Right lobe of liver (tissue), 6 donors: ENCODE results near the gene DEFB113. TPM values are rescaled to one million over a fixed set of nuclear protein-coding genes. Genes with fewer than 3 reads are reported as not detected.

Source experiments
- ATAC-seq, 4 donors: fragments of 200-7000 bp; cut with Tn5 transposase; one replicate each; pipeline ENCODE4 v1.9.1; 2020; ENCODE audit warnings: mild to moderate bottlenecking in 4 of 4, moderate library complexity in 4 of 4
- DNase-seq, 3 donors: peaks; one replicate each; pipeline ENCODE4 v3.0.0-alpha.2; 2020
- H3K27ac ChIP-seq, 3 donors: fragments of 200-600 bp; one replicate each; pipeline ENCODE4 v1.8.0; 2022
- H3K27me3 ChIP-seq, 2 donors: fragments of 200-600 bp; one replicate each; pipeline ENCODE4 v1.8.0; 2022
- H3K36me3 ChIP-seq, 4 donors: fragments of 200-600 bp; sonication (generic) in 1 of 4; one replicate each; pipeline versions ENCODE4 v1.5.1 to v1.8.0; 2017 to 2022; ENCODE audit warnings: control low read depth in 1 of 4
- H3K4me1 ChIP-seq, 4 donors: fragments of 200-600 bp; sonication (generic) in 1 of 4; one replicate each; pipeline versions ENCODE4 v1.5.1 to v1.8.0; 2017 to 2022; ENCODE audit warnings: control low read depth in 1 of 4
- H3K4me3 ChIP-seq, 3 donors: fragments of 200-600 bp; one replicate each; pipeline ENCODE4 v1.8.0; 2022
- H3K9me3 ChIP-seq, 4 donors: fragments of 200-600 bp; sonication (generic) in 1 of 4; one replicate each; pipeline versions ENCODE4 v1.5.1 to v1.8.0; 2017 to 2022; ENCODE audit warnings: control low read depth in 1 of 4
- POLR2A ChIP-seq: fragments of 450-650 bp; IDR thresholded peaks from one replicate; pipeline ENCODE4 v1.6.1; 2017; ENCODE audit warnings: antibody characterized with exemption, mild to moderate bottlenecking
- WGBS: methylation state at CpG from one replicate; pipeline ENCODE4 v1.1.6; 2018; ENCODE audit warnings: low coverage, low lambda C conversion rate; ENCODE audit not compliant: insufficient coverage; ENCODE audit errors: missing lambda C conversion rate; 5-methylcytosine and 5-hydroxymethylcytosine counted together
- intact Hi-C, 2 donors: fragments of 100-400 bp; cut with DNase I; formaldehyde crosslinking; loops; one replicate each; pipeline versions ENCODE4 v1.11.2 to v1.14.1; 2022
- long read RNA-seq: library from polyadenylated mRNA; unstranded; transcript quantifications from one replicate; pipeline ENCODE4 v2.0.0, GENCODE V29; 2019
- total RNA-seq, 6 experiments: library from RNA; depleted of rRNA in 2 of 6; stranded (reverse); fragments of >200 nt in 2 of 6; fragmentation: NEBNext Ultra II Directional in 3 of 6; extraction: Animal tissue kit (Norgen Biotek cat#: 25700) in 3 of 6; gene quantifications; one replicate each; pipeline versions ENCODE4 v1.1.0 to v1.2.4, GENCODE V29; 2016 to 2023
- TF ChIP-seq, protein P1 (sequence below), 4 donors: fragments of 200-600 bp in 3 of 4; fragments of 450-650 bp in 1 of 4; IDR thresholded peaks; one replicate each; pipeline versions ENCODE4 v1.5.1 to v1.8.0; 2016 to 2022; ENCODE audit warnings: antibody characterized with exemption in 4 of 4, mild to moderate bottlenecking in 2 of 4
- donor health status: DM: no; HTN: yes; CAD: no.
- donor health status: DM: no; HTN: no; CAD: no.
- donor health status: DM: no; HTN: no; CAD: no.
- donor health status: DM: no; HTN: yes; CAD: no.
- donor health status: DM: no; HTN: yes; CAD: no.

Gene DEFB113, protein sequence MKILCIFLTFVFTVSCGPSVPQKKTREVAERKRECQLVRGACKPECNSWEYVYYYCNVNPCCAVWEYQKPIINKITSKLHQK
- total RNA-seq, result not detected
- long read RNA-seq, result 0 reads

DNA sequence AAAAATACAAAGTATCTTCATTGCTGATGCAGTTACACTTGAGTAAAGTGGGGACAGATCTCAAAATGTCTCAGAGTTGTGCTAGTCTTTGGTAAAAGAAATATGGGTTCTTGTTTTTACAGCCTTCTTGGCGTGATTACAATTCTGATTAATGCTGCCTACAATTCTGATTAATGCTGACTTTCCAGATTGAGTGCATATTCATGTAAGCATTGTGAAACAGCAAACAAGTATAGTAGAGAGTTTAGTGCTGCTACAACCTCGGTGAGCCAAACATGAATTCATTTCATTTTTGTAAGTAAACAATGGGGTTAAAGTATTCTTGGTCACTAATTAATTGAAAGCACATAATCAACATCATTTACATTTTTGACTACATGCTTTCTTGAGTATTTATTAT, at the start of gene DEFB113:
TSS of gene DEFB113 (minus strand) at position 21 of the 400 bp plus-strand sequence. CDS start at position 21, 0 bp downstream.
- Histone ChIP-seq H3K4me3 (no peak within 1 kb of the TSS), H3K36me3 (no peaks in the 10 kb centered on the region), H3K4me1 (no peaks in the 10 kb centered on the region), H3K27me3 (no peaks in the 10 kb centered on the region), H3K27ac (no peak within 1 kb of the TSS), H3K9me3 (no peaks in the 10 kb centered on the region)
- intact Hi-C loops, result no loop called here
- DNase-seq (no peak), ATAC-seq (no peak)
- WGBS, result 37% methylated on average over 2 of the region's 2 CpGs
- no peak for TF ChIP-seq POLR2A
- TF ChIP-seq, protein P1, sequence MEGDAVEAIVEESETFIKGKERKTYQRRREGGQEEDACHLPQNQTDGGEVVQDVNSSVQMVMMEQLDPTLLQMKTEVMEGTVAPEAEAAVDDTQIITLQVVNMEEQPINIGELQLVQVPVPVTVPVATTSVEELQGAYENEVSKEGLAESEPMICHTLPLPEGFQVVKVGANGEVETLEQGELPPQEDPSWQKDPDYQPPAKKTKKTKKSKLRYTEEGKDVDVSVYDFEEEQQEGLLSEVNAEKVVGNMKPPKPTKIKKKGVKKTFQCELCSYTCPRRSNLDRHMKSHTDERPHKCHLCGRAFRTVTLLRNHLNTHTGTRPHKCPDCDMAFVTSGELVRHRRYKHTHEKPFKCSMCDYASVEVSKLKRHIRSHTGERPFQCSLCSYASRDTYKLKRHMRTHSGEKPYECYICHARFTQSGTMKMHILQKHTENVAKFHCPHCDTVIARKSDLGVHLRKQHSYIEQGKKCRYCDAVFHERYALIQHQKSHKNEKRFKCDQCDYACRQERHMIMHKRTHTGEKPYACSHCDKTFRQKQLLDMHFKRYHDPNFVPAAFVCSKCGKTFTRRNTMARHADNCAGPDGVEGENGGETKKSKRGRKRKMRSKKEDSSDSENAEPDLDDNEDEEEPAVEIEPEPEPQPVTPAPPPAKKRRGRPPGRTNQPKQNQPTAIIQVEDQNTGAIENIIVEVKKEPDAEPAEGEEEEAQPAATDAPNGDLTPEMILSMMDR (IDR thresholded peaks at IDR 0.05), result no peak

DNA sequence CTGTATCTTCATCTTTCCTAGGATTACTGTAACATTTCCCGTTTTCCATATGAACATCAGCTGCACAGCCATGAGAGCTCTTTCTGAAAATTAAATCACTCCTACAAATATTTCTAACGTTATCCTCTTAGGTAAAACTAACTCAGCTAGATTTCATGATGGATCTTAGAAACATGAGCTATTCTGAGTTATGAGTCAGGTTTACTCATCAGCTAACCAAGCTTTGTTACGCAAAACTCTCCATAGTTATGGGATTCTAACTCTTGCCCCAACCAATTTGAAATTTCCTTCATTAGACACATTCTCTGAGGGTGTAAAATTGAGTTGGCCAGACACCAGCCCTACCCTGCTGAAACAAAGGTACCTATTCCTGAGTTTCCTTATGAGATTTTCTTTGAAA, 38.4 kb upstream of the DEFB113 start:
- H3K36me3 ChIP-seq, result no peaks in the 10 kb centered on the region
- intact Hi-C loops, result no loop called here
- H3K4me3 ChIP-seq, result no peak overlapping the region
- H3K4me1 ChIP-seq, result no peaks in the 10 kb centered on the region
- no peak for DNase-seq
- ATAC-seq, result no peak
- no peaks in the 10 kb centered on the region for H3K9me3 ChIP-seq
- 72% methylated on average over 3 of the region's 3 CpGs for WGBS
- no peak overlapping the region for H3K27ac ChIP-seq
- no peaks in the 10 kb centered on the region for H3K27me3 ChIP-seq
- TF ChIP-seq, protein P1 (IDR thresholded peaks at IDR 0.05), result no peak
- TF ChIP-seq POLR2A, result no peak

DNA sequence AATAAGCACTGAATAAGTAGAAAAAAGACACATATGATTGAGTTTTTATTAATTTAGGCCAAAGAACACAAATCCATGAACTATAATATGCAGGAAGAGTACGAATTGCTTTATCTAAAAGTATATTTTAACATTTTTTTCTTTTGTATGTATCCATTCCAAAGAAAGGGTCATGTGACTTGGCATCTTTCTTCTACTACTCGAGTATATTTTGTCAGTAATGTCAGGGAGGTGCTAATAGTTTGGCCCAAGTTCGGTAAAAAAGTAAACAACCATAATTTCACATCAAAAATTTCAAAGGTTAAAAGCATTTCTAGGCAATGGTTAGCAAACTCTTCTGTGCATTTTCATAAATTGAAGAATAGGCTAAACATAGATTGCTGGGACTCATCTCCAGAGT, 33.7 kb upstream of the DEFB113 start:
- DNase-seq (no peak), ATAC-seq (no peak)
- Histone ChIP-seq H3K36me3 (no peaks in the 10 kb centered on the region), H3K27me3 (no peaks in the 10 kb centered on the region), H3K4me3 (no peak overlapping the region), H3K4me1 (no peaks in the 10 kb centered on the region), H3K27ac (no peak overlapping the region), H3K9me3 (no peaks in the 10 kb centered on the region)
- TF ChIP-seq POLR2A, result no peak
- TF ChIP-seq, protein P1 (IDR thresholded peaks at IDR 0.05), result no peak
- intact Hi-C loops, result no loop called here
- WGBS, result 33% methylated on average over 3 of the region's 3 CpGs

DNA sequence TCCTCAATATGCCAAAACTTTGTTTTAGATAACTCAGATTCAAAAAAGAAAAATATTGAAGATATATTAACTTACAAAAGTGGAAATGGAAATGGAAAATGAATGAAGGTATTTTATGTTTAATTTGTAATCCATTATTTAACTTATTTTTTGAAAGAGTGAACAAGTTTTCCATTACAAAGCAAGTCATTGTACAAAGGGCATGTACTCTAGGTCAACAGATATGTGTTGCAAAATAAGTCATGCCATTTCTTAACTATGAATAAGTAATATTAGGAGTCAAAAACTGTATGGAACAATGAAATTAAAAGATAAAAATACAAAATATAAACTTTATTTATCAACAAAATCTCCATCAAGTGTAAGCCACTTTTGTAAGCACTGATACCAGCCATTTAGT, 25.9 kb upstream of the DEFB113 start:
- peak in 3 of 4 donors; percentile 49 to 76 (median 72) for ATAC-seq
- no peaks in the 10 kb centered on the region for H3K36me3 ChIP-seq
- H3K4me3 ChIP-seq, result no peak overlapping the region
- intact Hi-C loops, result no loop called here
- TF ChIP-seq POLR2A, result no peak
- TF ChIP-seq, protein P1 (IDR thresholded peaks at IDR 0.05), result no peak
- no peaks in the 10 kb centered on the region for H3K27me3 ChIP-seq
- H3K27ac ChIP-seq, result no peak overlapping the region
- no peak for DNase-seq
- H3K9me3 ChIP-seq, result no peaks in the 10 kb centered on the region
- peaks cover 0 to 5% (median 0%) of the 10 kb centered on the region in 4 donors for H3K4me1 ChIP-seq

DNA sequence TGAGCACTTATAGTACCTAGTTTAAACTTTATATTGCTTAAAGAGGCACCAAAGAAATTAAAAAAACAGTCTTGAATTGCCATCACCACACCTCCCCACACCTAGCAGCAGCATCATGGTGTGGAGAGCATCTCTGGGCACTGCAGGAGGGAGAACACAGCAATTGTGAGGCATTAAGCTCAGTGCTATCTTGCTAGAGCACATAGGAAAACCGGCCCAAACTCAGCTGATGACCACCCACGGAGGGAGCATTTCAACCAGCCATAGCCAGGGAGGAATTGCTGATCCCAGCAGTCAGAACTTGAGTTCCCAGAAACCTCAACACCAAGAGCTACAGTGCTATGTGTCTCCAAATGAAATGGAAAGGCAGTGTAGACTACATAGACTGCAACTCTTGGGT, 19.5 kb upstream of the DEFB113 start:
- WGBS, result 42% methylated on average over 2 of the region's 2 CpGs
- Histone ChIP-seq H3K4me3 (no peak overlapping the region), H3K36me3 (no peaks in the 10 kb centered on the region), H3K4me1 (no peaks in the 10 kb centered on the region), H3K9me3 (no peaks in the 10 kb centered on the region), H3K27me3 (no peaks in the 10 kb centered on the region), H3K27ac (no peak overlapping the region)
- DNase-seq (no peak), ATAC-seq (no peak)
- intact Hi-C loops, result no loop called here
- TF ChIP-seq, protein P1 (IDR thresholded peaks at IDR 0.05), result no peak
- no peak for TF ChIP-seq POLR2A
